ENCODE results near the gene PXDN.
"Not testable (repeated sequence)": the region's sequence is repeated elsewhere in the genome, so short reads cannot be mapped to it uniquely, and the experiment has no call there.

The PXDN gene

GRCh38 chr2:1781291-1782080, 37.2 kb upstream of the PXDN start:
- no peak for DNase-seq (ENCODE audit: low read depth)
- H3K4me3 ChIP-seq (ENCODE audit: low read length): no peak overlapping the region
- TF ChIP-seq CTCF (conservative IDR thresholded peaks at IDR 0.05; ENCODE audit: low read depth, low read length): no peak

GRCh38 chr2:1780693-1781092, 36.4 kb upstream of the PXDN start:
- H3K4me3 ChIP-seq (ENCODE audit: low read length): no peak overlapping the region
- no peak for DNase-seq (ENCODE audit: low read depth)
- TF ChIP-seq CTCF (conservative IDR thresholded peaks at IDR 0.05; ENCODE audit: low read depth, low read length): no peak

- DNase-seq (ENCODE audit: low read depth); H3K4me3 ChIP-seq (ENCODE audit: low read length): not testable (repeated sequence)
These were observed 35.7 kb upstream of the PXDN start for GRCh38 chr2:1780054-1780453.

- H3K4me3 ChIP-seq (ENCODE audit: low read length): no peak overlapping the region
- DNase-seq (ENCODE audit: low read depth): no peak
- no peak for TF ChIP-seq CTCF (conservative IDR thresholded peaks at IDR 0.05; ENCODE audit: low read depth, low read length)
These were observed 34.3 kb upstream of the PXDN start for GRCh38 chr2:1778566-1778965.

DNA sequence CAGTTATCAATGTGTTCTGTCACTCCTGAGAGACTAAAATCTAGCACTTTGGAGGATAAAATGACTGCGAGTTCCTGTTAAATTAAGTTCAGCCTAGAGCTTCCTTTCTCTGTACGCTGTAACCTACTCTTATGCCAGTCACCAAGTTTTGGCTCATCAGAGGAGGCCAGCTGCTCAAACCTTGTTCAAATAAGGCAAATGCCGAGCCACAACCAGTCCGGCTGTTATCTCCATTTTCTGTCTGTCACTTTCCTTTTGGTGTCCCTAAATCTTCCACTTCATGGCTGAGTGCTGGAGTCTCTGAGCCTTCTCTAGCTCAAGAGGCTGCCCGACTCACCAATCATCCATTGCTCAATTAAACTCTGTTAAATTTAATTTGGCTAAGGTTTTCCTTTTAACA, 33.5 kb upstream of the PXDN start:
- no peak for DNase-seq (ENCODE audit: low read depth)
- no peak for TF ChIP-seq CTCF (conservative IDR thresholded peaks at IDR 0.05; ENCODE audit: low read depth, low read length)
- no peak overlapping the region for H3K4me3 ChIP-seq (ENCODE audit: low read length)

DNA sequence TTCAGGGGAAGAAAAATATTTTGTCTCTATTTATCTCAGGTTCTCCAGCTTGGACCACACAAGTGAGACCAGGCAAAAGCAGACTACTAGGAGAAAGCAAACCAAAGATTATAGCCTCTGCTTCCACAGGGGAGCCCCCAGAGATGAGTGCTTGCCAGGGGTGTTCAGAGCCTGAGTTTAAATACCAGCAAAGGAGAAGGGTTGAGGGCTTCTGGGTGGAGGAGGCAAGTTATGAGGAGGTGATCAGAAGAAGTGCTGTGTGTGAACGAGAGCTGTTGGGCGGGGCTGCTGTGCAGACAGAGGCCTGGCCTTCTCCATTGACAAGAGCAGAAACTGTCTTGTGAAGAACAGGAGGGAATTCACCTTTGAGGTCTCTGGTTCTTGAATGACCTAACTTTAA, 32.8 kb upstream of the PXDN start:
- DNase-seq (ENCODE audit: low read depth): no peak
- H3K4me3 ChIP-seq (ENCODE audit: low read length): no peak overlapping the region
- no peak for TF ChIP-seq CTCF (conservative IDR thresholded peaks at IDR 0.05; ENCODE audit: low read depth, low read length)

GRCh38 chr2:1775511-1776035, 31.3 kb upstream of the PXDN start:
- no peak for TF ChIP-seq CTCF (conservative IDR thresholded peaks at IDR 0.05; ENCODE audit: low read depth, low read length)
- no peak overlapping the region for H3K4me3 ChIP-seq (ENCODE audit: low read length)
- no peak for DNase-seq (ENCODE audit: low read depth)
